ENCODE measurements around the gene C2CD2. TPM values are rescaled to one million over a fixed set of nuclear protein-coding genes. Genes with fewer than 3 reads are reported as not detected.

C2CD2 gene
- total RNA-seq, 1 donor from 2014 or later: 31.1 TPM

DNA sequence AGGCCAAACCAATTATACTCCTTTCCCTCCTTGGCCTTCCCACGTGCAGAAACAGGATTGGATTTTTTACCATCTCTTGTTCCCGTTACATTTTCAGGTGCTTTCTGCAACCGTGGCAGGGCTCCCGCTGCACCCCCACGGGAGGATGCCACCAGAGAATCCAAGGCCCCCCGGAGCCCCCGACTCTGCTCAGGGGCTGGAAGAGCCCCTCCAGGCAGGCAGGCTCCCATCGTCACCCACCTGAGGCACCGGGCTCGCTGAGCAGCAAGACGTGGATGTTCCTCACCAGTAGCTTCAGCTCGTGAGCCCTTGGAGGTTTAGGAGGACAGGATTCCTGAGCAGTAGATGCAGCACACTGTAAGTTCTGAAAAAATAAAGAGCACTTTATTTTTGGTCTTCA is 39.5 kb downstream of the C2CD2 start:
- H3K4me3 Mint-ChIP-seq: no peak overlapping the region
- H3K27me3 Mint-ChIP-seq (ENCODE audit: low read depth): no peaks in the 10 kb centered on the region
- DNase-seq (ENCODE audit: low spot score in 2 of 2, unreplicated experiment in 2 of 2): no peak
- H3K27ac Mint-ChIP-seq: no peak overlapping the region
- H3K9me3 Mint-ChIP-seq: no peaks in the 10 kb centered on the region
- H3K36me3 Mint-ChIP-seq: peaks cover 44% of the 10 kb centered on the region
- TF ChIP-seq, protein P1, sequence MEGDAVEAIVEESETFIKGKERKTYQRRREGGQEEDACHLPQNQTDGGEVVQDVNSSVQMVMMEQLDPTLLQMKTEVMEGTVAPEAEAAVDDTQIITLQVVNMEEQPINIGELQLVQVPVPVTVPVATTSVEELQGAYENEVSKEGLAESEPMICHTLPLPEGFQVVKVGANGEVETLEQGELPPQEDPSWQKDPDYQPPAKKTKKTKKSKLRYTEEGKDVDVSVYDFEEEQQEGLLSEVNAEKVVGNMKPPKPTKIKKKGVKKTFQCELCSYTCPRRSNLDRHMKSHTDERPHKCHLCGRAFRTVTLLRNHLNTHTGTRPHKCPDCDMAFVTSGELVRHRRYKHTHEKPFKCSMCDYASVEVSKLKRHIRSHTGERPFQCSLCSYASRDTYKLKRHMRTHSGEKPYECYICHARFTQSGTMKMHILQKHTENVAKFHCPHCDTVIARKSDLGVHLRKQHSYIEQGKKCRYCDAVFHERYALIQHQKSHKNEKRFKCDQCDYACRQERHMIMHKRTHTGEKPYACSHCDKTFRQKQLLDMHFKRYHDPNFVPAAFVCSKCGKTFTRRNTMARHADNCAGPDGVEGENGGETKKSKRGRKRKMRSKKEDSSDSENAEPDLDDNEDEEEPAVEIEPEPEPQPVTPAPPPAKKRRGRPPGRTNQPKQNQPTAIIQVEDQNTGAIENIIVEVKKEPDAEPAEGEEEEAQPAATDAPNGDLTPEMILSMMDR (IDR thresholded peaks at IDR 0.05; ENCODE audit: unreplicated experiment): no peak
- H3K4me1 Mint-ChIP-seq: no peaks in the 10 kb centered on the region

DNA sequence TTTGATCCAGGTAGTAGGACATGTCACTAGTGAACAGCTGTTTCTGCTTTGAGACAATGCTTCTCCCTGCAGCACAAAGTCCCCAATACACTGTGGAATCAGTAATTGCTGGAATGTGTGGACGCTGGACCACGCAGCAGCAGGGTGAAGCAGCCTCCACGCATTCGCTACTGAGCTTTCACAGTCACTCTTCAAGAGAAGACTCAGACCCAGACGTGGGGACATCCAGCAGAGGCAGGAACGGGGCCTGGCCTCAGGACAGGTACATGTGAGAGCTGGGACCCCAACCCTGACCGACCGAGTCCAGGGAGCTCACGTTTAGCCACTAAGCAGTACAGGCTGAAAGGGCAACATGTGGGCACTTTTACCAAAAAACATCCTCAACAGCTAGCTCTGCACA is 40.6 kb downstream of the C2CD2 start:
- H3K9me3 Mint-ChIP-seq: no peaks in the 10 kb centered on the region
- TF ChIP-seq, protein P1 (IDR thresholded peaks at IDR 0.05; ENCODE audit: unreplicated experiment): no peak
- H3K4me1 Mint-ChIP-seq: no peaks in the 10 kb centered on the region
- H3K27me3 Mint-ChIP-seq (ENCODE audit: low read depth): no peaks in the 10 kb centered on the region
- no peak overlapping the region for H3K4me3 Mint-ChIP-seq
- no peak overlapping the region for H3K27ac Mint-ChIP-seq
- no peak for DNase-seq (ENCODE audit: low spot score in 2 of 2, unreplicated experiment in 2 of 2)
- peaks cover 53% of the 10 kb centered on the region for H3K36me3 Mint-ChIP-seq

DNA sequence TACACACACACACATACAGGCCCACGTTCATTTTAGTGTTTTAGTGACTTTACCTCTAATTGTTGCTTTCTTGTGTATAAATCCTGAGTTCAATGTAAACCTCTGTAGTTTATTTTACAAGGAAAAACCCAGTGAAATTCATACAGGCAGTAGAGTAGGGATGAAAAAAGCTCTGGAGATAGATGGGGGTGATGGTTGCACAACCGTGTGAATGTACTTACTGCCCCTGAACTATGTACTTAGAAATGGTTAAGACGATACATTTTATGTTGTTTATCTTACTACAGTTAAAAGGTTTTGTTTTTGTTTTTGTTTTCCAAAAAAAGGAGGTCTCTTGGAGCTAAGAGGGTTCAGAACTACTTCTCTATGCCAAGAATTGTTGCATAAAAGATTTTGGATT is 45.0 kb downstream of the C2CD2 start:
- Mint-ChIP-seq H3K4me3 (no peak overlapping the region), H3K9me3 (no peaks in the 10 kb centered on the region), H3K27ac (no peak overlapping the region), H3K4me1 (no peaks in the 10 kb centered on the region), H3K36me3 (peaks cover 55% of the 10 kb centered on the region), H3K27me3 (ENCODE audit: low read depth) (no peaks in the 10 kb centered on the region)
- TF ChIP-seq, protein P1 (IDR thresholded peaks at IDR 0.05; ENCODE audit: unreplicated experiment): no peak
- DNase-seq (ENCODE audit: low spot score in 2 of 2, unreplicated experiment in 2 of 2): no peak

DNA sequence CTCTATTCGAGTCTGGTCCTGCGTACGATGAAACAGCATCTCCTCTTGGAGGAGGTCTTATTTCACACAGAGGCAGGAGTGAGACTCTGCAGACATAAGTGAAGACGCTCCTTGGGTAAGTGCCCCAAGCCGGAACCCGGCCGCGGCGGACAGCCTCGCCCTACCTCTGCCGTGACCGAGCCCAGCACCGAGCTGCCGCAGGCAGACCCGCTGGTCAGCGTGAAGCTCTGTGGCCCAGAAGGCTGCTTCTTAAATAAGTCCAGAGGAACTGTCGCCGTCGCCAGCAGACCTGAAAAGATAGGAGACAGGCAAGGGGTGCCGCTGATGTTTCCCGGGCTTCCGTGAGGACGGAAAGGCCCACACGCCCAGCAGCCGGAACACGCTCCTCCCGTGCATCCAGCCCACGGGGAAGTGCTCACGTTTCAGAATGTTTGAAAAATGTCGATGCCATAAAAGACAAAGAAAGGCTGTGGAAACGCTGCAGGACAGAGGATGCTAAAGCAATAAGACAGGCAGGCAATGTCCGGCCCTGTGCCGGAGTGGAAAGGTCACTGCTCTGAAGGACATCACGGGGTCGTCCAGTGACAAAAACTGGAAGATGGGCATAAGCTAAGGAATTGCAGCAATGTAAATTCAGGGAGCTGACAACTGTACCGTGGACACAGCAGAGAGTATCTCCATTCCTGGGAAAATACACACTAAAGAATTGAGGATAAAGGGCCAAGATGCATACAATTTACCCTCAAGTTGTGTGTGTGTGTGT is 46.1 kb downstream of the C2CD2 start:
- no peaks in the 10 kb centered on the region for H3K9me3 Mint-ChIP-seq
- no peak overlapping the region for H3K27ac Mint-ChIP-seq
- DNase-seq (ENCODE audit: low spot score in 2 of 2, unreplicated experiment in 2 of 2): no peak
- H3K36me3 Mint-ChIP-seq: peaks cover 54% of the 10 kb centered on the region
- TF ChIP-seq, protein P1 (IDR thresholded peaks at IDR 0.05; ENCODE audit: unreplicated experiment): no peak
- no peaks in the 10 kb centered on the region for H3K4me1 Mint-ChIP-seq
- no peak overlapping the region for H3K4me3 Mint-ChIP-seq
- no peaks in the 10 kb centered on the region for H3K27me3 Mint-ChIP-seq (ENCODE audit: low read depth)

DNA sequence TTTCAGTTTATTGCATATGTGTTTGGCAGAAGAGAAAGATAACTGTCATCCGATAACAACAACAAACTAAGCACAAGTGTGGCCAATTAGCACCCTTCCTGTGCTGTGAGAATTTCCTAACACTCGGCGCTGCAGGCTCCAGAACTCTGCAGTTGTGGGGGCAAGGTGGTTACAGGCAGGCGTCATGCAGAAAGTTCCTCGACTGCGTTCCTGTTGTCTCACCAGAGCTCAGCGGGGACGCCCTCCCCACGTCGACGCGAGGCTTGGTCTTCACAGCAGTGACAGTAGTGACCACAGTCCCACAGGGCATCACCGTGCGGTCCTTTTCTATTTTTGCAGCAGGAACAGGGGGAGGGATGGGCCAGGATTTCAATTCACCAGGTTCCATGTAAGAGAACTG is 47.0 kb downstream of the C2CD2 start:
- Mint-ChIP-seq H3K9me3 (no peaks in the 10 kb centered on the region), H3K27ac (no peak overlapping the region), H3K4me1 (no peaks in the 10 kb centered on the region), H3K27me3 (ENCODE audit: low read depth) (no peaks in the 10 kb centered on the region), H3K36me3 (peaks cover 55% of the 10 kb centered on the region), H3K4me3 (no peak overlapping the region)
- TF ChIP-seq, protein P1 (IDR thresholded peaks at IDR 0.05; ENCODE audit: unreplicated experiment): no peak
- no peak for DNase-seq (ENCODE audit: low spot score in 2 of 2, unreplicated experiment in 2 of 2)

Measured in mesothelial cell of epicardium (in vitro differentiated cells).